ENCODE results near the gene PXDC1. TPM values are rescaled to one million over a fixed set of nuclear protein-coding genes. Genes with fewer than 3 reads are reported as not detected.
"Not testable (repeated sequence)": the region's sequence is repeated elsewhere in the genome, so short reads cannot be mapped to it uniquely, and the experiment has no call there.

Gene PXDC1
- total and polyA plus RNA-seq, 5 experiments from 2014 or later = 0.16 to 0.18 TPM; not detected in 3

DNA sequence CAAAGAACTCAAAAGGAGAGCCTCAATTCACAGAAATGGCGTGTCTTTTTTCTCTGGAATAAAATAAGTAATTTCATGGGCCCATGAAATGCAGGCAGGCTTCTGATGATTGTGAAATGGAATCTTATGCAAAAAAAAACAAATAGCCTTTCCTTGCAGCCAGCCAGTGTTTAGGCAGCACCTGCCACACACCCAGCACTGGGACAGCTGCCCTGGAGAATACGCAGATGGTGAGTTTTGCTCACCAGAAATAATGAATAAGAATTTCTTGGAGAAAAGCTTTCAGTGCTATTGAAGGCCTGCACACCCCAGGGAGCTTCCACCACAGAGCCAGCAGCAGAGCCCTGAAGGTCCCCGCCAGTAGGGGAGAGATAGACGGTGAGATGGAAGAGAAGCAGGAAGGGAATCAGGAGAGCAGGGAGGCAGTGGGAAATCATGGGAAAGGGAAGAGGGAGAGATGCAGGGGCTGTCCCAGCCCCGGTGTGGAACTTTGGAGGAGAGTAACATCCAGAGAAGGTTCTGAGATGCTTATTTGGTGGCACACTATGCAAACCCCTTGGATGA, 54.9 kb downstream of the PXDC1 start:
- POLR2A ChIA-PET = no interaction called here
- Mint-ChIP-seq H3K36me3 (peaks cover 0 to 13% (median 8%) of the 10 kb centered on the region in 3 donors), H3K27ac (no peak overlapping the region), H3K27me3 (peaks cover 0 to 22% (median 2%) of the 10 kb centered on the region in 5 donors), H3K4me1 (peaks cover 0 to 6% (median 0%) of the 10 kb centered on the region in 4 donors), H3K4me3 (no peak overlapping the region), H3K9me3 (peaks cover 0 to 22% (median 5%) of the 10 kb centered on the region in 9 donors)
- no peak for ATAC-seq
- DNase-seq = no peak

DNA sequence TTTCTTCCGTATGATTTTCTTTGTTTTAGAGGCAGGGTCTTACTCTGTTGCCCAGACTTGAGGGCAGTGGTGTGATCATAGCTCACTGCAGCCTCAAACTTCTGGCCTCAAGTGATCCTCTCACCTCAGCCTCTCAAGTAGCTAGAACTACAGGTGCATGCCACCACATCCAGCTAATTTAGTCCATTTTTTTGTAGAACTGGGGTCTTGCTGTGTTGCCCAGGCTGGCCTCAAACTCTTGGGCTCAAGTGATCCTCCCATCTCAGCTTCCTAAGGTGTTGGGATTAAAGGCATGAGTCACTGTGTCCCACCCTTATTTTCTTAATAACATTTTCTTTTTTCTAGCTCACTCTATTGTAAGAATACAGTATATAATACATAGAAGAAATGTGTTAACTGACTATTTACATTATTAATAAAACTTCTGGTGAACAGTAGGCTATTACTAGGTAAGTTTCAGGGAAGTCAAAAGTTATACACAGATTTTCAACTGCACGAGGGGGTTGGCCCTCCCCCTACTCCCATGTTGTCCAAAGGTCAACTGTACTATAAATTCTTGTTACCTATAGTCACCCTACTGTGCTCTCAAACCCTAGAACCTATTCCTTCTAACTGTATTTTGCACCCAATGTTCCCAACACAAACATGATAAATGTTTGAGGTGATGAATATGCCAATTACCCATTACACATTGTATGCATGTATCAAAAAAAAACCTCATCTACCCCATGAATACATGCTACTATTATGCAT, 56.3 kb downstream of the PXDC1 start:
- Mint-ChIP-seq H3K36me3 (peaks cover 0 to 13% (median 8%) of the 10 kb centered on the region in 3 donors), H3K9me3 (peaks cover 0 to 22% (median 5%) of the 10 kb centered on the region in 9 donors), H3K27me3 (peaks cover 0 to 25% (median 3%) of the 10 kb centered on the region in 5 donors), H3K4me1 (peaks cover 0 to 6% (median 0%) of the 10 kb centered on the region in 4 donors), H3K4me3 (no peak overlapping the region), H3K27ac (peak overlapping the region in 1 of 10 donors; percentile 8)
- DNase-seq (no peak), ATAC-seq (no peak)
- POLR2A ChIA-PET = no interaction called here

DNA sequence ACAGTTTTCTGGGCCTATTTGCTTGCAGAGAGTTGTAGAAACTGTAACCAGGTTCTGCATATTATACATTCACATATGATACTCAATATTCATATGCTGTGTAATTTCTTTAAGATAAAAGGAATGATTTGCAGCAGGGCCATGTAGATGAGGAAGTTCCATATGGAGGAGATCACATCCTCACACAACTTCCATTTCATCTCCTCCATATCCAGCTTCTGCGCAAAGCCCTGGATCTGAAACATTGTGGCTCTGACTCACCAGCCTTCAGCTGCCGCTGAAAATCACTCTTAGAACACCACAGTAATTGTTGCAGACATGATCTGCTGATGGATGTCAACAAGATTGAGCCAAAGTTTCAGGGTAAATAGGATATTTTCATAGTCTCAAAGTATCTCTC, 57.7 kb downstream of the PXDC1 start:
- ATAC-seq (no peak), DNase-seq (no peak)
- Mint-ChIP-seq H3K4me1 (peaks cover 0 to 6% (median 0%) of the 10 kb centered on the region in 4 donors), H3K4me3 (no peak overlapping the region), H3K27ac (no peak overlapping the region), H3K36me3 (peaks cover 0 to 9% (median 4%) of the 10 kb centered on the region in 3 donors), H3K27me3 (peaks cover 0 to 23% (median 3%) of the 10 kb centered on the region in 5 donors), H3K9me3 (peaks cover 0 to 11% (median 0%) of the 10 kb centered on the region in 9 donors)
- POLR2A ChIA-PET = no interaction called here

DNA sequence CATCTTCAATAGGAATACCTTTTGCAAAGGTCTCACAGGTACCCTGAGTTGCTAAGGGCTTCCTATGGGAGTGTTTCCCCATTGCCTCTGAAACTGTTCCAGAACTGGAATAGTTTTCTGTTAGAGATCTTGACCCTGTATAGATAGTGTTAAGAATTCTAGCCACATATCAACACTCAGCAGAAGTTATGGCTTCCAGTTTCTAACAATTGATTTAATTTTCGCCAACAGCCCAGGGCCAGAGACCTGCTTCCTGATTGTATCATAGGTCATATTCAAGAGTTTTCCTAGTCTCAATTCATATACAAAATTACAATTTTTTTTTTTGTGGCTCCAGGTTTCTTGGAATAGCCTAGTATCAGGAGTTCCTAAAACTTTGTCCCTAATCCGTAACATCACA, 61.0 kb downstream of the PXDC1 start:
- POLR2A ChIA-PET = no interaction called here

DNA sequence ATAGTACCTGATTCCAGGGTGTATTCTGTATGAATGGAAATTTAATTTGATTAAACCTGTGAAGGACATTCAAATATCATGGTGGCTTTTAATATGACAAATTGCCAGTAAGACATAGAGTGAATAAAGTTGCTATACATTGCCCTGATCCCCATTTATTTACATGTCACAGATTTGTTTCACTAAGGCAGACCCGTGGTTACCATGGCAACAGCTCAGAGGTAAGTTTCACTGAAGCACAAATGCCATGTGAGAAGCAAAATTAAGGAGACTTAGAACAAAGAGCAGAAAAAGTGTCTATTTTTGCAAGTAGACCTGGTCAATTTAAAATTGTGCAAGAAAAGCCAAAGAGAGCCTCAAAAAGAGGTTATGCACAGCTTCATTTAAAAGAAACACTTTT, 63.7 kb downstream of the PXDC1 start:
- DNase-seq = no peak
- Mint-ChIP-seq H3K36me3 (no peaks in the 10 kb centered on the region), H3K27me3 (peaks cover 0 to 10% (median 2%) of the 10 kb centered on the region in 5 donors)

More for the DNA sequence above, 61.0 kb downstream of the PXDC1 start:
- H3K27ac Mint-ChIP-seq = peak overlapping the region in 2 of 10 donors; percentile 7 to 26
- no peak overlapping the region for H3K4me3 Mint-ChIP-seq
- H3K36me3 Mint-ChIP-seq = no peaks in the 10 kb centered on the region
- H3K27me3 Mint-ChIP-seq = peaks cover 0 to 9% (median 2%) of the 10 kb centered on the region in 5 donors
- no peak for ATAC-seq
- peaks cover 3 to 13% (median 8%) of the 10 kb centered on the region in 4 donors for H3K4me1 Mint-ChIP-seq
- DNase-seq = no peak
- H3K9me3 Mint-ChIP-seq = no peaks in the 10 kb centered on the region

DNA sequence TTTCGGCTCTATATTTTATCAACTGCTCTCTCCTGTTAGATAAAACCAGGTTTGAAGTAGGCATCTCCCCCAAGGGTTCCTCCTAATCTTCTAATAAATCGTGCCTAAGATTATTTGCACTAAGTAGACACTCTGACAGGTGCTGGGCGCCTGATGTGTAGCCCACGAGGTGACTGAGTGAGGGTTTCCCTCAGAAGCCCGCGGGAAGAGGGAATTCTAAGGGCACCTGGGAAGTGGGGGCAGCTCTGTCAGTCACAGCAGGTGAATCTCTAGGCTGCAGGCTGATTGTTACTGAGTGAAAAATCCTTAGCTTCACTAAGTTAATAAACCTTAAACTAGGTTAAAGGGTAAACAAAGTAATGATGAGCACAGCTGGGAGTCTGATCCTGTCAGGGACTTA, 68.2 kb downstream of the PXDC1 start:
- peak overlapping the region in 1 of 10 donors; percentile 35 for H3K27ac Mint-ChIP-seq
- no peak for ATAC-seq
- POLR2A ChIA-PET = no interaction called here
- no peak overlapping the region for H3K4me3 Mint-ChIP-seq
- H3K27me3 Mint-ChIP-seq = peaks cover 0 to 14% (median 0%) of the 10 kb centered on the region in 5 donors
- peaks cover 3 to 15% (median 9%) of the 10 kb centered on the region in 4 donors for H3K4me1 Mint-ChIP-seq
- peaks cover 0 to 15% (median 7%) of the 10 kb centered on the region in 9 donors for H3K9me3 Mint-ChIP-seq
- no peak for DNase-seq
- peaks cover 0 to 12% (median 0%) of the 10 kb centered on the region in 3 donors for H3K36me3 Mint-ChIP-seq

More for the DNA sequence above, 63.7 kb downstream of the PXDC1 start:
- POLR2A ChIA-PET = no interaction called here
- H3K4me1 Mint-ChIP-seq = peaks cover 3 to 15% (median 9%) of the 10 kb centered on the region in 4 donors
- peak overlapping the region in 1 of 10 donors; percentile 8 for H3K27ac Mint-ChIP-seq
- no peak for ATAC-seq
- H3K4me3 Mint-ChIP-seq = no peak overlapping the region
- no peaks in the 10 kb centered on the region for H3K9me3 Mint-ChIP-seq

DNA sequence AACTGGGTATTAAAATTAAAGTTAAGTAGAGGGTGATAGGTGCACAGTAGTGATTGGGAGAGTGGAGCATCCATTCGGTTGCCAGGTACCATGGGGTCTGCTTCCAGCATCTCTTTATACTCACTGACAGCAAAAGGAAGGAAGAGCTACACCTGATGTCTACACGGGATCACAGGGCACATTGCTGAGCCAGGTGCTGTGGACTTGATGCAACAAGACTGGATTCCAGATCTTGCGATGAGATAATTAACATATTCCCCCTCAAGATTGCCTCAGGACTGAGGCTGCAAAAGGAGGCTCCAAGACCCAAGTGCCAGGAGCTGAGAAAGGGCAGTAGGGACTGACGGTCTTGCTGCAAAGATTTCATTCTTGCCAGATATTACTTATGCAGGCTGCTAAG, 72.6 kb downstream of the PXDC1 start:
- peaks cover 0 to 18% (median 6%) of the 10 kb centered on the region in 3 donors for H3K36me3 Mint-ChIP-seq
- peaks cover 7 to 48% (median 22%) of the 10 kb centered on the region in 9 donors for H3K9me3 Mint-ChIP-seq
- no peak overlapping the region for H3K4me3 Mint-ChIP-seq
- POLR2A ChIA-PET = no interaction called here
- H3K4me1 Mint-ChIP-seq = no peaks in the 10 kb centered on the region
- DNase-seq (no peak), ATAC-seq (no peak)
- H3K27ac Mint-ChIP-seq = no peak overlapping the region
- peaks cover 0 to 12% (median 0%) of the 10 kb centered on the region in 5 donors for H3K27me3 Mint-ChIP-seq

DNA sequence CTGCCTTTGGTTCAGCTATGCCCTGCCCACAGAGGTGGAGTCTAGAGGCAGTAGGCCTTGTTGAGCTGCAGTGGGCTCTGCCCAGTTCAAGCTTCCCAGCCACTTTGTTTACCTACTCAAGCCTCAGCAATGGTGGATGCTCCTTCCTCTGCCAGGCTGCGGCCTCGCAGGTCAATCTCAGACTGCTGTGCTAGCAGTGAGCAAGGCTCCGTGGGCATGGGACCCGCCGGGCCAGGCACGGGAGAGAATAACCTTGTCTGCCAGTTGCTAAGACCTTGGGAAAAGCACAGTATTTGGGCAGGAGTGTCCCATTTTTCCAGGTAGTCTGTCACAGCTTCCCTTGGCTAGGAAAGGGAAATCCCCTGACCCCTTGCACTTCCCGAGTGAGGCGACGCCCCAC, 73.8 kb downstream of the PXDC1 start:
- peaks cover 0 to 18% (median 6%) of the 10 kb centered on the region in 3 donors for H3K36me3 Mint-ChIP-seq
- H3K27me3 Mint-ChIP-seq, H3K4me1 Mint-ChIP-seq, DNase-seq, H3K4me3 Mint-ChIP-seq, POLR2A ChIA-PET, ATAC-seq, H3K27ac Mint-ChIP-seq: not testable (repeated sequence)
- H3K9me3 Mint-ChIP-seq = peaks cover 7 to 59% (median 26%) of the 10 kb centered on the region in 9 donors

DNA sequence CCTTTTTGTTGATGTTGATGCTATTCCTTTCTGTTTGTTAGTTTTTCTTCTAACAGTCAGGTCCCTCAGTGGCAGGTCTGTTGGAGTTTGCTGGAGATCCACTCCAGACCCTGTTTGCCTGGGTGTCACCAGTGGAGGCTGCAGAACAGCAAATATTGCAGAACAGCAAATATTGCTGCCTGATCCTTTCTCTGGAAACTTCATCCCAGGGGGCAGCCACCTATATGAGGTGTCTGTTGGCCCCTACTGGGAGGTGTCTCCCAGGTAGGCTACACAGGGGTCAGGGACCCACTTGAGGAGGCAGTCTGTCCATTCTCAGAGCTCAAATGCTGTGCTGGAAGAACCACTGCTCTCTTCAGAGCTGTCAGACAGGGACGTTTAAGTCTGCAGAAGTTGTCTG, 74.2 kb downstream of the PXDC1 start:
- peaks cover 7 to 59% (median 26%) of the 10 kb centered on the region in 9 donors for H3K9me3 Mint-ChIP-seq
- H3K27me3 Mint-ChIP-seq, H3K4me1 Mint-ChIP-seq, H3K27ac Mint-ChIP-seq, DNase-seq, H3K4me3 Mint-ChIP-seq, ATAC-seq, POLR2A ChIA-PET: not testable (repeated sequence)
- peaks cover 0 to 14% (median 7%) of the 10 kb centered on the region in 3 donors for H3K36me3 Mint-ChIP-seq

Other genes with a start within 250 kb of the PXDC1 start
- gene FAM50B, start 97.7 kb upstream of the PXDC1 start, total RNA-seq = 10 to 100 TPM; 11.5 to 12.3 TPM
- 10 to 100 TPM in 1 of 3 donors, 1 to 10 TPM in 2; 2.7 to 12.7 (median 5.8) TPM for gene FAM50B, start 97.7 kb upstream of the PXDC1 start, polyA plus RNA-seq

Data from naive thymus-derived CD8-positive, alpha-beta T cell (primary cell).